Measurements from ENCODE around the gene PRDM15.

DNA sequence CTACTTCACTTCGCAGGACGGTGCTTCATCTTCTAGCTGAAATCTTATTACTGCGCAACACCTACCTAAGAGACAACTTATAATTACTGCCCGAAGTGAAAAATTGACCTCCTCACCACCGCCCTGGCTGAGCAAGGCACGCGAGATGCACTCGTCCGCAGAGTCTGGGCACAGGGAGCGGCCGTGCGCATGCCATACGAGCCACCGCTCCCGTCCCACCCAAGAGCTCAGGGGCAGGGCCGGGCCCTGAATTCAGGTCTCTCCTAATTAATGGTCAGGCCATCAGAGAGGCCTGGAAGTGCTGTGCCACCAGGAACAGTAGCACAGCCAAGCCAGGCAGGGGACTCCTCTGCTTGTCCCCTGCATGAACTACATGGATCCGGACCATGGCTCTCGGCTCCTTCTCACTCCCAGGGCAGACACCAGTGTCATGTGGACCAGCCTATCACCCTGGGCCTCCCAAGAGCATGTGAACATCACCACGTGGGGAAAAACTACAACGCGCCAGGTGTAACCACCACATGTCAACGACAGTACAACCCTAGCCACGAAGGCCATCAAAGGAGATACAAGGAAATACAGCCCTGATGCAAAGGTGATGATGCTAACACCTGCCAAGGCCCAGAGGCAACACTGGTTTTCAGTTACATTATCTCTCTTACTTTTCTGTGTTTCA, 123.7 kb downstream of the PRDM15 start:
- TF ChIP-seq, protein P1, sequence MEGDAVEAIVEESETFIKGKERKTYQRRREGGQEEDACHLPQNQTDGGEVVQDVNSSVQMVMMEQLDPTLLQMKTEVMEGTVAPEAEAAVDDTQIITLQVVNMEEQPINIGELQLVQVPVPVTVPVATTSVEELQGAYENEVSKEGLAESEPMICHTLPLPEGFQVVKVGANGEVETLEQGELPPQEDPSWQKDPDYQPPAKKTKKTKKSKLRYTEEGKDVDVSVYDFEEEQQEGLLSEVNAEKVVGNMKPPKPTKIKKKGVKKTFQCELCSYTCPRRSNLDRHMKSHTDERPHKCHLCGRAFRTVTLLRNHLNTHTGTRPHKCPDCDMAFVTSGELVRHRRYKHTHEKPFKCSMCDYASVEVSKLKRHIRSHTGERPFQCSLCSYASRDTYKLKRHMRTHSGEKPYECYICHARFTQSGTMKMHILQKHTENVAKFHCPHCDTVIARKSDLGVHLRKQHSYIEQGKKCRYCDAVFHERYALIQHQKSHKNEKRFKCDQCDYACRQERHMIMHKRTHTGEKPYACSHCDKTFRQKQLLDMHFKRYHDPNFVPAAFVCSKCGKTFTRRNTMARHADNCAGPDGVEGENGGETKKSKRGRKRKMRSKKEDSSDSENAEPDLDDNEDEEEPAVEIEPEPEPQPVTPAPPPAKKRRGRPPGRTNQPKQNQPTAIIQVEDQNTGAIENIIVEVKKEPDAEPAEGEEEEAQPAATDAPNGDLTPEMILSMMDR (IDR thresholded peaks at IDR 0.05): no peak
- no peak for TF ChIP-seq POLR2A (IDR thresholded peaks at IDR 0.05)

Measured in esophagus squamous epithelium (tissue), 4 donors.